Muscle layer of colon (tissue), 2 donors: Measurements from ENCODE around the gene EMILIN1.

ENCODE experiments used
- H3K27ac ChIP-seq: one replicate; pipeline ENCODE4 v1.7.0; 2013; ENCODE audit warnings: low read depth, mild to moderate bottlenecking, low read length, moderate library complexity
- H3K27me3 ChIP-seq, 2 donors: one replicate each; pipeline ENCODE4 v1.7.0; 2013; ENCODE audit warnings: low read length in 2 of 2, mild to moderate bottlenecking in 2 of 2; ENCODE audit not compliant: insufficient read depth in 2 of 2, control insufficient read depth in 1 of 2
- H3K36me3 ChIP-seq: one replicate; pipeline ENCODE4 v1.7.0; 2013; ENCODE audit warnings: mild to moderate bottlenecking, low read length; ENCODE audit not compliant: insufficient read depth
- H3K4me1 ChIP-seq: one replicate; pipeline ENCODE4 v1.7.0; 2013; ENCODE audit warnings: mild to moderate bottlenecking, low read length; ENCODE audit not compliant: insufficient read depth
- H3K4me3 ChIP-seq, 2 donors: one replicate each; pipeline ENCODE4 v1.7.0; 2013; ENCODE audit warnings: low read length in 2 of 2, low read depth in 1 of 2, mild to moderate bottlenecking in 1 of 2, moderate library complexity in 1 of 2
- H3K9ac ChIP-seq: one replicate; pipeline ENCODE4 v1.7.0; 2013; ENCODE audit warnings: low read length
- H3K9me3 ChIP-seq: one replicate; pipeline ENCODE4 v1.7.0; 2013; ENCODE audit warnings: mild to moderate bottlenecking, low read length
- donor health status: abdominal sarcoma.
- donor health status: Adenocarcinoma of cecum.

The EMILIN1 gene

GRCh38 chr2:27122791-27123190, 44.4 kb downstream of the EMILIN1 start:
- Histone ChIP-seq H3K9ac (no peak overlapping the region), H3K4me3 (peak overlapping the region in 1 of 2 donors; percentile 71), H3K27me3 (peaks cover 0 to 8% of the 10 kb centered on the region in 2 donors), H3K4me1 (peaks cover 17% of the 10 kb centered on the region), H3K36me3 (no peaks in the 10 kb centered on the region), H3K9me3 (no peaks in the 10 kb centered on the region), H3K27ac (no peak overlapping the region)

- Histone ChIP-seq H3K9ac (no peak within 1 kb of the TSS), H3K4me1 (peaks cover 11% of the 10 kb centered on the region), H3K4me3 (peak within 1 kb of the TSS; percentile 53 to 71), H3K9me3 (no peaks in the 10 kb centered on the region), H3K27ac (peak within 1 kb of the TSS; percentile 65), H3K36me3 (no peaks in the 10 kb centered on the region), H3K27me3 (peaks cover 0 to under 1% of the 10 kb centered on the region in 2 donors)
Measured at GRCh38 chr2:27123302-27124150, 45.1 kb downstream of the EMILIN1 start, which contains the start of gene ABHD1. ABHD1 (plus strand) TSS chr2:27123815; CDS start chr2:27123949, 134 bp downstream.

DNA sequence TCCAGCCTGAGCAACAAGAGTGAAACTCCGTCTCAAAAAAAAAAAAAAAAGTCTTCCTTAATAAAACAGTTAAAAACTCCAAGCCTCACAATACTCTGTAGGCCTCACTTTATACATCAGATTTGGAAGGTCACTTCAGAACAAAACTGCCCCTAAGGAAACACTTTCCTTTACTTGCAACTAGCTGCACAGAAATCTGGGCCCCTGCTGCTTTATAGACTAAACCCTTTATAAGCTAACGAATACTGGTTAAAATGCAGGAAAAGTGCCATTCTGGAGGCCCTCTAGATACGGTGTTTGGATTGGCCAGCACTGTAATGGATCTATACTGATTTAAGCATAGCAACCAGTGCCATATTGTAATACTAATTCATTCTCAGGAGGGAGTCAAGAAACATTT, 46.7 kb downstream of the EMILIN1 start:
- H3K9ac ChIP-seq: no peak overlapping the region
- no peaks in the 10 kb centered on the region for H3K27me3 ChIP-seq
- H3K4me3 ChIP-seq: no peak overlapping the region
- H3K4me1 ChIP-seq: peaks cover 11% of the 10 kb centered on the region
- H3K27ac ChIP-seq: no peak overlapping the region
- H3K36me3 ChIP-seq: peaks cover 7% of the 10 kb centered on the region
- no peaks in the 10 kb centered on the region for H3K9me3 ChIP-seq

DNA sequence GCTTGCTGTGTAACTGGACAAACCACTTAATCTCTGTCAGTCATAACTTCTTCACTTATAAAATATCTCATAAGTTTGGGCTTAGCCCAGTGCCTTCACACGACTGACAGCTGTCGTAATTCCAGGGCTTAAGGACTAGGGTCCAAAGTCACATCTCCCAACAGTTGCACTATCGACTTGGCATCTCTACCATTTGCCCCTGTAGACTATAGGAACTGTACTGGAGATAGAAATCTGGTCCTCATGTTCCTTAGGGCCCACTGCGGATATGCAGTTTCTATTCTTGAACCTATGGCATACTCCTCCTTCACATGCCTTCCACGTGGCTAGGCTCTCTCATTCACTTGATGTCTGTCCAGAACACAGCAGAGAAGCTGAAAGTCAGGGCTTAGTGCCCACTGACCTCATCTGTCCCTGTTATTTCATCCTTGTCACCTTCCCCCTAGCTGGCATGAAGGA, 47.9 kb downstream of the EMILIN1 start:
- no peak overlapping the region for H3K9ac ChIP-seq

GRCh38 chr2:27127883-27128667, 49.7 kb downstream of the EMILIN1 start:
- H3K9me3 ChIP-seq: no peaks in the 10 kb centered on the region
- peaks cover 26% of the 10 kb centered on the region for H3K36me3 ChIP-seq
- no peak overlapping the region for H3K9ac ChIP-seq
- no peaks in the 10 kb centered on the region for H3K27me3 ChIP-seq
- H3K27ac ChIP-seq: no peak overlapping the region
- H3K4me1 ChIP-seq: peaks cover 14% of the 10 kb centered on the region
- no peak overlapping the region for H3K4me3 ChIP-seq

More for the DNA sequence above, 47.9 kb downstream of the EMILIN1 start:
- H3K27ac ChIP-seq: no peak overlapping the region
- H3K4me1 ChIP-seq: peaks cover 11% of the 10 kb centered on the region
- H3K4me3 ChIP-seq: no peak overlapping the region
- peaks cover 18% of the 10 kb centered on the region for H3K36me3 ChIP-seq
- H3K9me3 ChIP-seq: no peaks in the 10 kb centered on the region
- no peaks in the 10 kb centered on the region for H3K27me3 ChIP-seq

DNA sequence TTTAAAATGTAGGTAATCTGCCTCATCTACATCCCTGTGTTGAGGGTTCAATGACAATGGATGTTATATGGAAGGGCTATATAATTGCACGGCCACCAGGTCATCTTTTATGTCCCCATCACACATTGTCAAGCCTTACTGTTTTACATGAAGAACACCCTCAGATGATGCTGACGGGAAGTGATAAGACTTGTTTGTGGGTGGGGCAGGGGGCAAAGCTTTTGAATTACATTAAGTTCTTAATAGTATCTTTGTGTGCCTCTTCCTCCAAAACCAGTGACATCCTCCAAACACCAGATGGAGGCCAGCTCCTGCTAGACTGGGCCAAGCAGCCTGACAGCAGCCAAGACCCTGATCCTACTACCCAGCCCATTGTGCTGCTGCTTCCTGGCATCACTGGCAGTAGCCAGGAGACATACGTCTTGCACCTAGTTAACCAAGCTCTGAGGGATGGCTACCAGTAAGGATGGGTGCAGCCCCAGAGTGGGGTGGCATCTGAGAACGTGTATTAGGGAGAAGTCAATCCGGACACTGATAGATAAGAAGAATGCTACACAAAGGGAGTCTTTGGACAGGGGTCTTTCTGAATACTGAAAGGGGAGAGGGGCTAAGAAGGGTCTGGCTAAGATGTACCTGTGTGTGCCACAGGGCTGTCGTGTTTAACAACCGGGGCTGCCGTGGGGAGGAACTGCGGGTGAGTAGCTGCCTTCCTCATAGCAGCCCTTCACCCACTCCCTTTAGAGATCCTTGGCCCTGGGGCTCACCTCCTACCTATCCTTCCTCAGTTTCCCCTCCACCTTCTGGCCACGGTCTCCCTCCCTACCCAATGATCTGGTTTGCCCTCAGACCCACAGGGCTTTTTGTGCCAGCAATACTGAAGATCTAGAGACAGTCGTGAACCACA, 50.5 kb downstream of the EMILIN1 start:
- no peak overlapping the region for H3K9ac ChIP-seq
- H3K27ac ChIP-seq: no peak overlapping the region
- H3K4me1 ChIP-seq: peaks cover 15% of the 10 kb centered on the region
- no peaks in the 10 kb centered on the region for H3K27me3 ChIP-seq
- H3K9me3 ChIP-seq: no peaks in the 10 kb centered on the region
- H3K36me3 ChIP-seq: peaks cover 26% of the 10 kb centered on the region
- H3K4me3 ChIP-seq: no peak overlapping the region

DNA sequence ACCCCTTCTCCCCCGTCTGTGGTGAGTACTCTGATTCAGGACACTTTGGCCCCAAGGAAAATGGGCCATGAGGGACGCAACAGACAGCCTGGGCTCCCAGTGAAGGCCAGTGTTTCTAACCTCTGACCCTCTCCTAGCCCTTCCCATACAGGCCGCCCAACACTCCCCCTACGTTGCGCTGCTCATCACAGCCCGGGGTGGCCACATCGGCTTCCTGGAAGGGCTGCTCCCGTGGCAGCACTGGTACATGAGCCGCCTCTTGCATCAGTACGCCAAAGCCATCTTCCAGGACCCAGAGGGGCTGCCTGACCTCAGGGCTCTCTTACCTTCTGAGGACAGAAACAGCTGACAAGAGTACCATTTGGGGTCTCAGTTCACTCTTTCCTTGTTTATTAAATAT, 52.0 kb downstream of the EMILIN1 start:
- H3K4me1 ChIP-seq: peaks cover 13% of the 10 kb centered on the region
- no peaks in the 10 kb centered on the region for H3K9me3 ChIP-seq
- no peak overlapping the region for H3K27ac ChIP-seq
- no peaks in the 10 kb centered on the region for H3K27me3 ChIP-seq
- peaks cover 26% of the 10 kb centered on the region for H3K36me3 ChIP-seq
- H3K4me3 ChIP-seq: no peak overlapping the region
- H3K9ac ChIP-seq: no peak overlapping the region

- H3K27ac ChIP-seq: no peak overlapping the region
- peaks cover 26% of the 10 kb centered on the region for H3K36me3 ChIP-seq
- H3K27me3 ChIP-seq: no peaks in the 10 kb centered on the region
- peaks cover 13% of the 10 kb centered on the region for H3K4me1 ChIP-seq
- H3K9me3 ChIP-seq: no peaks in the 10 kb centered on the region
- H3K4me3 ChIP-seq: no peak overlapping the region
- no peak overlapping the region for H3K9ac ChIP-seq
Measured at GRCh38 chr2:27131429-27131828, 53.0 kb downstream of the EMILIN1 start.

GRCh38 chr2:27133195-27133875, 54.9 kb downstream of the EMILIN1 start:
- peak overlapping the region; percentile 9 for H3K27ac ChIP-seq
- H3K4me3 ChIP-seq: peak overlapping the region; percentile 30 to 67
- H3K4me1 ChIP-seq: peaks cover 13% of the 10 kb centered on the region
- H3K36me3 ChIP-seq: peaks cover 26% of the 10 kb centered on the region
- no peaks in the 10 kb centered on the region for H3K27me3 ChIP-seq
- peak overlapping the region; percentile 31 for H3K9ac ChIP-seq
- H3K9me3 ChIP-seq: no peaks in the 10 kb centered on the region

GRCh38 chr2:27133905-27134780, 55.7 kb downstream of the EMILIN1 start, which contains the start of gene PREB:
PREB (minus strand) TSS chr2:27134636; CDS start chr2:27134421, 215 bp downstream.
- no peaks in the 10 kb centered on the region for H3K27me3 ChIP-seq

More at GRCh38 chr2:27133905-27134780, 55.7 kb downstream of the EMILIN1 start, which contains the start of gene PREB:
- H3K9ac ChIP-seq: peak within 1 kb of the TSS; percentile 31
- H3K36me3 ChIP-seq: peaks cover 26% of the 10 kb centered on the region
- peak within 1 kb of the TSS; percentile 67 to 90 for H3K4me3 ChIP-seq
- H3K27ac ChIP-seq: peak within 1 kb of the TSS; percentile 94
- peaks cover 13% of the 10 kb centered on the region for H3K4me1 ChIP-seq
- no peaks in the 10 kb centered on the region for H3K9me3 ChIP-seq
